Activated naive CD8-positive, alpha-beta T cell treated with anti-CD3 and anti-CD28 coated beads, Interleukin-2, amount 50 U/mL, for 16 hours (primary cell): Measurements from ENCODE around the gene PGBD1.

Experiments
- DNase-seq: peaks from one replicate; pipeline ENCODE4 v3.0.0-alpha.2; 2020; ENCODE audit warnings: low read depth, low spot score

Gene PGBD1

DNA sequence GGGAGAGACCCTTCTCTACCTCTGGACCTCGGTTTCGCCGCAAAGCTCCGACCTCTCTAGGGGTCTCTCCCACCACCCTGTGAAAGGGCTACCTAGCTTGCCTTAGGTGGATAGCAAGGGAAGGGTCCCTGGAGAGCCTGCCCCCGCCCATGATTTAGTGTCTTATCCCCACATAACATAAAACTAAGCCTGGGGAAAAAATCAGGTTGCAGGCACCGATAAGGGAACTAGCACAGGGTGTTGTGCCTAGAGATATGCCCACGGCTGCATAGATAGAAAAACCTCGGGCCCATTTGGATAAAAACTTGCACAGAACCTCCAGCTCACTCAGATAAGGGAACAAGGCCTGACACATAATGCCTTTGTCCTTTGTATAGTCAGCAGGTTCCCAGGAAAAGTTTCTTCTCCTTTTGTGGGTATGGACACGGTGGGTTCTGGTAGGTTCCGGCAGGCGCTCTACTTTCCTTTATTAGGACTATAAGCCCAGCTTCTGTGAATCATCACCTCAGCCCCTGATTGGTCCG lies 53.7 kb downstream of the PGBD1 start:
- no peak for DNase-seq

DNA sequence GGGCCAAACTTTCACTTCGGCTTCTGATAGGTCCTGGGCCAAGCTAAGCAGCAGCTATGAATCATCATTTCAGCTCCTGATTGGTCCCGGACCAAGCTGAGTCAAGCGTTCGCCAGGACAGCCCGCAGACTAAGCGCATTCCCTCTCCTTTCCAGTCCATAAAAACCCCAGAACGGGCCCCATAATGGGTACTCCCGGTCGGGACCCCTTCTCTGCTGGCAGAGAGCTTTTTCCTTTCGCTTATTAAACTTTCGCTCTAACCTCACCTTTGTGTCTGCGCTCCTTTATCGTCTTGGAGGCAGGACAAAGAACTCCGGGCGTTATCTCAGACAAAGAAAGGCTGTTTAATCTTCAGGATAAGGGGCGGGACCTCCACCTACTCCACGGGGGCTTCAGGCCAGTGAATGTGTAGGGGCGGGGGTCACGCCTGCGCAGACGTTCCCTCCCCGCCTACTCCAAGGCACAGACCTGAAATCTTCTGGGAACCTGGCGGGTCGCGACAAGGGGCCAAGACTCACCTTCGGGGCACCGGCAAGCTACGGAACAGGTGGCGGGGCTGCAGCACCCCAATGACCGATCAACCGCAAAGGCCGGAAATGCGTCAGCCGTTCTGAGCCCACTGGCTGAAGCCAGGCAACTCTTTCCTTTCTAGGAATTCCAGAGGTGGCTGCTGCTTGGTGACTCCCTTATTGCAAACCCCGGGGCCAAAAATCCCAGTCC lies 54.4 kb downstream of the PGBD1 start, which contains the start of gene ZSCAN31:
ZSCAN31 (minus strand) TSS at position 585 of the 720 bp plus-strand sequence. CDS start 6,465 bp downstream, outside the sequence.
- peak; percentile 42 for DNase-seq

DNA sequence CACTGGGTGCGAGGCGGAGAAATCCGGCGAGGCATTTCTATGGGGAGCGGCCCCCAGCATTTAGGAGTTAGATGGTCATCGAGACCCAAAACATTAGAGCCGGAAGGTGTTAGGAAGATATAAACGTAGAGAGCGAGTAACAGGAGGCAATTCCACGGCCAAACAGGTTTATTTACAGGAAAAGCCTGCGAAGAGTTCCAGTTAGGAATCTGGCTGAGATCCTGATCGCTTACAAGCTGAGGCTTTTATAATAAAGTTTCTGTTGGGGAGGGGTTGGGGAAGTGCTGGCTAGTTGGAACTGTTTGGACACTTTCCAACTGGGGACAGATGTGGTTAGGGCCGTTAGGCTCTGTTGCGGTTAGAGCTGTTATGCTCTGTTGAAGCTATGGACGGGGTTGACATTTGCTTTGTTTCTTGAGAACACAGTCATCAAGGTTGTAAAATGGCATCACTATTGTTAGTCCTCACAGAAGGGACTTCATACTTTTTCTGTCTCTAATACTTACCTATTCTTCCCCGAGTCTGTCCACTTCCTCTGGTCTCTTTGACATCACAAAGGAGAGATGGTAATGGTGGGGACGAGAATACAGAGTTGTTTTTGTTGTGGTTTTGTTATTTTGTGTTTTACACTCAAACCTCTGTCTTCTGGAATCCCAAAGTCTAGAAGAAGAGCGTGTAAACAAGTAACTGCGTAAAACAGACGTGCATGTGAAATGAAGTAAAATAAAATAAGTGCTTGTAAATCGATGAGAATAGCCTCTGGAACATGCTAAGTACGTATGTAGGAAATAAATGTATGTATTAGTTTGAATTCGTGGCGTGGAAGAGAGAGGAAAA lies 55.1 kb downstream of the PGBD1 start:
- DNase-seq = no peak

DNA sequence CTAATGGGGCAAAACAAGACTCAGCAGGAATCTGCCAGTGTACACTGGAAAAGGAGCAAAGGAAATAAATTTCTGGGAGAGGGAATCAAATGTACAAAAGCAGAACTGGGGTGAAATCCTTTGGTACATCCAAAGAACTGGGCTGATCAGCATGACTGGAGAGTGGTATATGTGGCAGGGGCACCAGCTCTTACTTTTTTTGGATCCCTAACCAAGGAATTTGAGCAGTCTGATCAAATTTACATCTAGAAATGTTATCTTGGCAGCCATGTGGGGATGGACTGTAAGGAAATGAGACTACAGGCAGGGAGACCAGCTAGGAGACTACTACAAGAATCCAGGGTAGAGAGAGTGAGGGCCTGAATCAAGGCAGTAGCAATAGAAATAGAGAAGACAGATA lies 55.7 kb downstream of the PGBD1 start:
- DNase-seq = no peak

DNA sequence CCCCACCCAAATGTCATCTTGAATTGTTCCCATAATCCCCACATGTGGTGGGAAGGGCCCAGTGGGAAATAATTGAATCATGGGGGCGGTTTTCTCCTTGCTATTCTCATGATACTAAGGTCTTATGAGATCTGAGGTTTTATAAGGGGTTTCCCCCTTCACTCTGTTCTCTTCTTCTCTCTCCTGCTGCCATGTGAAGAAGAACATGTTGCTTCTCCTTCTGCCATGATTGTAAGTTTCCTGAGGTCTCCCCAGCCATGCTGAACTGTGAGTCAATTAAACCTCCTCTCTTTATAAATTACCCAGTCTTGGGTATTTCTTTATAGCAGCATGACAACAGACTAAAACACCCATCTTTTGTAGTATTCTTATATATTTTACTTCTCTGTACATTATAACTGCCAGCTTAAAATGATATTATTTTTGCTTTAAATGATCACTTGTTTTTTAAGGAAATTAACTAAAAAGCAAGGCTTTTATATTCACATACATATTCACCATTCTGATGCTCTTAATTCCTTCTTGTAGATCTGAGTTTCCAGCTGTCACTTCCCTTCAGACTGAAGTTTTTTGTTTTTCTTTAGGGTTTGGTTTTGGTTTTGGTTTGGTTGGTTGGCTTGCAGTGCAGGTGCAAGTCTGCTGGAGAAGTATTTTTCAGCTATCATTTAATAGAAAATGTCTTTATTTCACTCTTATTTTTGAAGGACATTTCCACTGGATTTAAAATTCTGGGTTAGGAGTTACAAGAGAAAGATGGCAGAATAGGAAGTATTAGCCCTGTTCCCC lies 59.1 kb downstream of the PGBD1 start:
- no peak for DNase-seq

DNA sequence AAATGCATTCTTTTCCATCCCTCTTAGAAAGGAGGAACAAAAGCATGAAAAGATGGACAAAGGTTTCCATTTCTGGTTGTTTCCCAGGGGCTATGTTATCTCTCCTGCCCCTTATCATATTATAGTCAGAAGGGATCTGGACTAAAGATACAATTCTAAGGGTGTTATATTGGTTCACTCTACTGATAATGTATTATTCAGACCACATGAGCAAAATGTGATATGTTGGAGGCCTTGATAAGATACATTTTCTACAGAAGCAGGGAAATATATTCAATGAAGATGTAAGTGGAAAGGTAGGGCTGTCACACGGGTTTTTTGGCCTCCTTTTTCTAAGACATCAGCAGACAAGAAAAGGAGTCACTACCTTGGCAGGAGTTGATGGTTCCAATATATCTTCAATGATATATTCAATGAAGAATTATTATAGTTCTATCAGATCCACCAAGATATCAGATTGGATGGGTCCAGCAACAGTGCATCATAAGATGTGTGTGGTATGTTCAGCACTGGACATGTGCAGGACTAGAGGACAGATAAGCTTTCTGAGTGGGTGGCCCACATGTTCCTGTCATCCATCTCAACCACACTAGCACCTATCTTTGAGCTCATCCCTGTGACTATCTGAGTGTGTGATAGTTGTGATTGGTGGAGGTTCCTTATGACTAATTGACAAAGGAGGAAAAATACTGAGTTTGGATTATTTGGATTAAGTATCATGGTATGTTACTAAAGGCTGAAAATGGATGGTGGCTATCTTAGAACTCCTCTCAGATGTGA lies 62.7 kb downstream of the PGBD1 start:
- no peak for DNase-seq

DNA sequence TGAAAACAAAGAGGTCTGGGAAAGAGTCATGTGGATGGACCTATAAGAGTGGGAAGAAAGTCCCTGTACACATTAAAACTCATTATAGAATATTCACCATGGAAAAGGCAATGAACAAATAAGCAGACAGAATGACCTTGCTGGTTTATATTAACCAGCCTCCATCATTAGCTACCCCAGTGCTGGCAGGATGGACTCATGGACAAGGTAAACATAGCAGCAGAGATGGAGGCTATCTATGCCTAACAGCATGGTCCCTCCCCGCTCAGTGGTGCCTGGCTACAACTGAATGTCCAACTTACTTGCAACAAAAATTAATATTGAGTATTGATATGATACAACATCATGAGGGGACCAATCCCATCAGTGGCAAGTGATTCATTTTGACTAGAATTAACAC lies 63.8 kb downstream of the PGBD1 start:
- DNase-seq = no peak

DNA sequence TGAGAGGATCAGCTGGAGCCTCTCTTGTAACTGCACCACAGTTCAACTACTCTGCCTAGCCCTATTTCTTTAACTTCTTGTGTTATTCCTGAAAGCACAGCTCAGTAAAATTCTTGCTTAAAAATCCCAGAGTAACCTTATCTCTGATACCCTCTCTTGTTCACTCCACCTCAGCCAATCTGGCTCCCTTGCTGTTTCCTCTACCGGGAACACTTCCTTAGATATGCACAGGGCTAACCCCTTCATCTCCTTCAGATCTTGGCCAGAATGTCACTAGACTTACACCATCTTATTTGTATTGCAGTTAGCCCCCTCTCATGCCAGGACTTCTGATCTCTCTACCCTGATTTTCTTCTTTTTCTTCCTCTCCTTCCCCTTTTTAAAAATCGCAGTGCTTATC lies 65.7 kb downstream of the PGBD1 start:
- DNase-seq = no peak

DNA sequence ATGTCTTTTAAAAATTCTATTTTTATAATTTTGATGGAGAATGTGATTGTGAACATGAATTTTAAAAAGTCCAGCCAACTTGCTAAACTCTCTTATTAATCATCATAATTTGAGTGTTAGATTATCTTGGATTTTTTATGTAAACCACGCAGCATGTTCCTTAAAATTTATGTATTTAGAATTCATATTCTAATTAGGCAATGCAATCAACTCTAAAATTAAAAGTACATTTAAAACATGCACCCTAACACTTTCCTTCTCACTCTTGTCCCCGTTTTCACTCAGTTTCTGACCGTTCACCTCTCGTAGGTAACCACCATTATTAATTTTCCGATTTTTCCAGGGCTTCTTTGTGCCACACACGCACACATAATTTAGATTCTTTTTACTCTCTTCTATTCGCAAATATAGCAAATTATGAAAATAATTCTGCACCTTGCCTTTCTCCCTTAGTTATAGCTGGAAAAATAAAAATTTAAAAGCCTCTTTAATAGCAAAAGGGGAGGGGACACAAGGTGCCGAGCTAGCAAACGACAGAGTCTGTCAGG lies 68.0 kb downstream of the PGBD1 start:
- DNase-seq = no peak

DNA sequence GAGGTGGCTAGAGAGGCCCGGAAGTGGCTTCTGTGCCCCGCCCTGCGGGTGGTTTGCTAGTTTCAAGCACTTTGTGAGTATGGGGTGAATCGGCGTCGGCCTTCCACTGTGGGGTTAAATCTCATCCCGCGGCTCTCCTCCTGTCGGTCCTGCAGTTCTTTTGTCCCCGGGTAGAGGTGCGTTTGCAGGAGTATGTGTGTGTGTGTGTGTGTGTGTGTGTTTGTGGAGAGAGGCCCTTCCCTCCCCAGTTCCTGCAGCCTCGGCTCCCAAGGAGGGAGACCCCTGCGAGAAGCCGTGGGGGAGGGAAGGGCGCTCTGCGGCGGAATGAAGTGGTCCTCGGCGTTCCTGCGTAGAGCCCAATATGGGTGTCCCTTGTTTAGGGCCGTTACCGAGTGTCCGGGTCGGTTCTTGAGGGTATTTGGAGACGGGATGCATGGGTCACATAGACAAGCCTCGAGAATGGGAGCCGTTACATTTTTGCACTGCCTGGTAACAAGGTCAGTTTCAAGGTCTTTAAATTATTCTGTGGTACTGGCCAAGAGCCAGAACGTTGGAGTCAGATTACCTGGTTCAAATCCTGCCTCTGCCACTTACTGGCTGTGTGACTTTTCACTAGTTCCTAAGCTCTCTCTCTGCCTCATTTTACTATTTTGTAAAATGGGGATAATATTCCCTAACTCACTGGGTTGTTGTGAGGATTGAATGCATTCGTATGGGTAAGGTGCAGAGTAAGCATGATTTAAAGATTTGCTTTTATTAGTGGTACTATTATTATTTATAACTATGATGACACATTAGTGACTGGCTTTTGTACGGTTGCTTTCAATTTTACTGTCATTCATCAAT lies 68.7 kb downstream of the PGBD1 start, which contains the start of gene ZKSCAN3:
ZKSCAN3 (plus strand) TSS at position 56 of the 846 bp plus-strand sequence. CDS start 9,640 bp downstream, outside the sequence.
- peak; percentile 62 for DNase-seq

DNA sequence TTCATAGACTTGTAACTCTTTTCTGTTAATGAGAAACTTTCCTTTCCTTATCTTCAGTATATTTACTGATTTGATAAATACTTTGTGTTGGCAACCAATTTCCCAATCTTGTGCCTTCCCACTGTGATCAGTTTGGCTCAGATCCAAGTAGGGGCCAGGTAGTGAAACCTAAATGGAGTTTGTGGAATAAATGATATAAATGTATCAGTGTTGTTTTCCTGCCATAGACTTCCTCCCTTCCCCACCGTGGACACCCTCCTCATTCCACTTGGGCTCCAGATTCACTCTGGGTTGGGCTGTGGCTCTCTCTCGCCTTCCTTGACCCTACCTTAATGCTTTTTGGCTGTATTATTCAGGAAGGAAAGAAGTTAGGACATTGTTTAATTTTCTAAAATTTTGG lies 69.7 kb downstream of the PGBD1 start:
- DNase-seq = no peak

DNA sequence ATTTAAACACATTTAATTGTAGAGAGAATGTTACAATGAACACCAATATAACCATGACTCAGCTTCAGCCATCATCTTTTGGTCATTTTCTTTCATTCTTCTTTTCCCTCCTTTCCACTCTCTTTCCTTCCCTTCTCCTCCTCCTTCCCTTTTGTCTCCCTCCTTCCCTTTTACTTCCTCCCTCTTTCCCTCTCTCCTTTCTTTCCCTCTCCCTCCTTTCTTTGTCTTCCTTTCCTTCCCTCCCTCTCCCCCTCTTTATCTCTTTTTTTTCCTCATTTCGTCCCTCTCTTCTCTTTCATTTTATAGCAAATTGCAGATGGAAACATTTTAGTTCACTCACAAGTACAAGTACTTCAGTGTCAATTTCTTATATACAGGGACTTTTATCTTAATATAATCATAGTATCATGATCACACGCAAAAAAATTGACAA lies 70.1 kb downstream of the PGBD1 start:
- no peak for DNase-seq
